Occipital lobe (tissue), 2 donors: ENCODE data around the gene TOX4. TPM values are rescaled to one million over a fixed set of nuclear protein-coding genes. Genes with fewer than 3 reads are reported as not detected.
A peak's percentile ranks its signal among the peaks of the same experiment; 100 is the strongest.

Source experiments
- DNase-seq: peaks from one replicate; lab custom pipeline; 2025; lab: John Stamatoyannopoulos, UW
- total RNA-seq: library from RNA; depleted of rRNA; stranded (reverse); fragments of >200 nt; gene quantifications from one replicate; pipeline ENCODE4 v1.2.3, GENCODE V29; 2014

The TOX4 gene
- total RNA-seq, 1 donor from 2014 or later = 20.9 TPM

- DNase-seq = no peak
Measured at GRCh38 chr14:21501568-21501967, 24.6 kb downstream of the TOX4 start.

- DNase-seq = no peak
Measured at GRCh38 chr14:21503376-21503775, 26.4 kb downstream of the TOX4 start.

- DNase-seq = no peak
Measured at GRCh38 chr14:21505012-21505553, 28.1 kb downstream of the TOX4 start.

- DNase-seq = no peak
Measured at GRCh38 chr14:21506557-21506956, 29.6 kb downstream of the TOX4 start.

- DNase-seq = no peak
Measured at GRCh38 chr14:21509432-21510143, 32.6 kb downstream of the TOX4 start.

- peak; percentile 98 for DNase-seq
Measured at GRCh38 chr14:21510735-21511657, 34.0 kb downstream of the TOX4 start, which contains the start of gene METTL3. METTL3 (minus strand) TSS chr14:21511340; CDS start chr14:21511223, 117 bp downstream.

GRCh38 chr14:21514341-21514740, 37.3 kb downstream of the TOX4 start:
- DNase-seq = no peak

GRCh38 chr14:21518725-21519124, 41.7 kb downstream of the TOX4 start:
- DNase-seq = no peak

GRCh38 chr14:21520767-21521166, 43.8 kb downstream of the TOX4 start:
- DNase-seq = no peak

GRCh38 chr14:21521501-21521900, 44.5 kb downstream of the TOX4 start:
- no peak for DNase-seq

GRCh38 chr14:21523203-21523602, 46.2 kb downstream of the TOX4 start:
- DNase-seq = no peak

- DNase-seq = no peak
Measured at GRCh38 chr14:21524575-21525490, 47.8 kb downstream of the TOX4 start.

GRCh38 chr14:21525571-21525961, 48.6 kb downstream of the TOX4 start:
- DNase-seq = no peak

GRCh38 chr14:21525962-21526671, 49.1 kb downstream of the TOX4 start, which contains the start of gene SALL2:
SALL2 (minus strand) TSS chr14:21526346; CDS start chr14:21526127, 219 bp downstream.
- peak; percentile 74 for DNase-seq

GRCh38 chr14:21526672-21527317, 49.8 kb downstream of the TOX4 start:
- DNase-seq = no peak

GRCh38 chr14:21527318-21527679, 50.3 kb downstream of the TOX4 start:
- DNase-seq = no peak

GRCh38 chr14:21528381-21529348, 51.7 kb downstream of the TOX4 start:
- DNase-seq = no peak

GRCh38 chr14:21529515-21529914, 52.5 kb downstream of the TOX4 start:
- DNase-seq = no peak

GRCh38 chr14:21533294-21533693, 56.3 kb downstream of the TOX4 start:
- no peak for DNase-seq
